CD4-positive, alpha-beta T cell treated with Interleukin-15 for 1 hour (primary cell): ENCODE data around the gene NKAIN2.

Source experiments
- DNase-seq: peaks from one replicate; pipeline ENCODE4 v3.0.0-alpha.2; 2020

Gene NKAIN2

GRCh38 chr6:124795643-124796463 lies 992.2 kb downstream of the NKAIN2 start:
- DNase-seq: no peak

GRCh38 chr6:124796464-124796970 lies 992.9 kb downstream of the NKAIN2 start:
- no peak for DNase-seq

GRCh38 chr6:124797224-124797623 lies 993.6 kb downstream of the NKAIN2 start:
- DNase-seq: no peak

- no peak for DNase-seq
Measured at GRCh38 chr6:124798942-124799496, 995.4 kb downstream of the NKAIN2 start.

GRCh38 chr6:124799638-124800037 lies 996.0 kb downstream of the NKAIN2 start:
- no peak for DNase-seq

- no peak for DNase-seq
Measured at GRCh38 chr6:124800222-124800621, 996.6 kb downstream of the NKAIN2 start.

- DNase-seq: no peak
Measured at GRCh38 chr6:124812067-124812466, 1008.4 kb downstream of the NKAIN2 start.

GRCh38 chr6:124819346-124819745 lies 1015.7 kb downstream of the NKAIN2 start:
- DNase-seq: no peak

GRCh38 chr6:124822204-124822613 lies 1018.5 kb downstream of the NKAIN2 start:
- no peak for DNase-seq

GRCh38 chr6:124822721-124823120 lies 1019.1 kb downstream of the NKAIN2 start:
- no peak for DNase-seq

GRCh38 chr6:124823240-124824111 lies 1019.8 kb downstream of the NKAIN2 start:
- DNase-seq: no peak

- no peak for DNase-seq
Measured at GRCh38 chr6:124825564-124825963, 1021.9 kb downstream of the NKAIN2 start.

GRCh38 chr6:124829822-124830221 lies 1026.2 kb downstream of the NKAIN2 start:
- no peak for DNase-seq

GRCh38 chr6:124830506-124830905 lies 1026.8 kb downstream of the NKAIN2 start:
- no peak for DNase-seq

GRCh38 chr6:124854338-124854922 lies 1050.8 kb downstream of the NKAIN2 start:
- DNase-seq: no peak

GRCh38 chr6:124857746-124858145 lies 1054.1 kb downstream of the NKAIN2 start:
- DNase-seq: no peak

- DNase-seq: no peak
Measured at GRCh38 chr6:124858564-124858963, 1054.9 kb downstream of the NKAIN2 start.

- DNase-seq: no peak
Measured at GRCh38 chr6:124859366-124859765, 1055.7 kb downstream of the NKAIN2 start.

GRCh38 chr6:124866040-124866439 lies 1062.4 kb downstream of the NKAIN2 start:
- no peak for DNase-seq

- DNase-seq: no peak
Measured at GRCh38 chr6:124867121-124867520, 1063.5 kb downstream of the NKAIN2 start.

GRCh38 chr6:124868481-124868880 lies 1064.8 kb downstream of the NKAIN2 start:
- DNase-seq: no peak

GRCh38 chr6:124869416-124869815 lies 1065.8 kb downstream of the NKAIN2 start:
- no peak for DNase-seq
